Superior temporal gyrus (tissue), 1 donor: ENCODE results near the gene LGSN.
"Not testable (repeated sequence)": the region's sequence is repeated elsewhere in the genome, so short reads cannot be mapped to it uniquely, and the experiment has no call there.

Experiments
- DNase-seq: peaks from one replicate; pipeline ENCODE4 v3.0.0-alpha.2; 2016; ENCODE audit errors: extremely low spot score

Gene LGSN

DNA sequence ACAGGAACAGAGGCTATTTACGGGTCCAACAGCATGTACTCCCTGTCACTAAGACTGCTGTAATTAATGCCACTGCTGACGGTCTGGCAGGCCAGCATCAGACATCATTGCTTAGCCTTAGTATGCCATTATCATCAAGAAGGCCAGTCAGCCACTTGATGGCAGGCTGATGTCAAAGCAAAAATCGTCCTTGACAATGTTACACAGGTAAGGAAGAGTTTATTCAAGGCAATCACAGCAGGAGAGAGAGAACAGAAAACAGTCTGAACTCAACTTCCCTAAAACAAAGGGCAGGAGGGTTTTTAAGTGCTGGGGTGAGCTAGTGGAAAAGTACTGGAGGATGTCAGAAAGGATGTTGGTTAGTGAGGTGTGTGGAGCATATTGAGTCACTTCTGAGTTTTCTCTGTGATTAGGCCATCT lies 83.4 kb downstream of the LGSN start:
- DNase-seq = no peak

GRCh38 chr6:63230511-63230910 lies 89.3 kb downstream of the LGSN start:
- not testable (repeated sequence) for DNase-seq

- not testable (repeated sequence) for DNase-seq
Observed at GRCh38 chr6:63230027-63230426, 89.8 kb downstream of the LGSN start.

GRCh38 chr6:63227928-63228894 lies 91.6 kb downstream of the LGSN start:
- DNase-seq = not testable (repeated sequence)

- not testable (repeated sequence) for DNase-seq
Observed at GRCh38 chr6:63225987-63226386, 93.8 kb downstream of the LGSN start.
